SU-DHL-6 (cell line): Measurements from ENCODE around the gene C1orf198.

Source experiments
- H2AFZ ChIP-seq: fragments of 200-600 bp; sonication (generic); 2 replicates; pipeline ENCODE4 v1.6.1; 2014; ENCODE audit warnings: low read depth, mild to moderate bottlenecking, moderate library complexity, mixed read lengths, antibody characterized with exemption, low read length; ENCODE audit not compliant: severe bottlenecking
- H3F3A ChIP-seq: fragments of 200-600 bp; shearing (Covaris generic); 2 replicates; pipeline ENCODE4 v1.6.0; 2016; ENCODE audit warnings: antibody characterized with exemption, mild to moderate bottlenecking; ENCODE audit not compliant: insufficient read depth
- H3K27ac ChIP-seq: fragments of 200-600 bp; sonication (generic); 2 replicates; pipeline ENCODE4 v1.5.1; 2016; ENCODE audit warnings: low read depth, mild to moderate bottlenecking, low read length, moderate library complexity, mixed read lengths
- H3K27me3 ChIP-seq: fragments of 200-600 bp; sonication (generic), shearing (Covaris generic); 2 replicates; pipeline ENCODE4 v1.6.0; 2014; ENCODE audit warnings: mild to moderate bottlenecking, low read length
- H3K36me3 ChIP-seq: fragments of 200-600 bp; sonication (generic); 2 replicates; pipeline ENCODE4 v1.6.1; 2014; ENCODE audit warnings: mild to moderate bottlenecking, low read length, mixed read lengths
- H3K4me2 ChIP-seq: fragments of 300-600, 200-600 bp; shearing (Covaris generic), sonication (generic); 2 replicates; pipeline ENCODE4 v1.6.0; 2014; ENCODE audit warnings: low read length, low read depth, mild to moderate bottlenecking; ENCODE audit not compliant: poor library complexity, severe bottlenecking
- H3K4me3 ChIP-seq: fragments of 200-600 bp; sonication (generic); 2 replicates; pipeline ENCODE4 v1.5.1; 2014; ENCODE audit warnings: antibody characterized with exemption, low read length, mild to moderate bottlenecking, mixed read lengths; ENCODE audit not compliant: insufficient read depth, poor library complexity, severe bottlenecking
- H3K79me2 ChIP-seq: fragments of 200-600 bp; sonication (generic); 2 replicates; pipeline ENCODE4 v1.6.1; 2014; ENCODE audit warnings: mild to moderate bottlenecking, low read length, moderate library complexity; ENCODE audit not compliant: insufficient read depth
- H3K9ac ChIP-seq: fragments of 200-600 bp; sonication (generic); 2 replicates; pipeline ENCODE4 v1.7.0; 2014; ENCODE audit warnings: mild to moderate bottlenecking, low read length
- H3K9me2 ChIP-seq: fragments of 200-600 bp; sonication (generic); replicated peaks from 2 replicates; pipeline ENCODE4 v1.6.1; 2014; ENCODE audit warnings: low read length; ENCODE audit not compliant: insufficient read depth
- H3K9me3 ChIP-seq: fragments of 200-600 bp; sonication (generic); 2 replicates; pipeline ENCODE4 v1.6.1; 2014; ENCODE audit warnings: low read length, mixed read lengths; ENCODE audit not compliant: insufficient read depth
- H4K20me1 ChIP-seq: fragments of 200-600 bp; sonication (generic); 2 replicates; pipeline ENCODE4 v1.6.1; 2014; ENCODE audit warnings: low read depth, mild to moderate bottlenecking, antibody characterized with exemption, low read length, moderate library complexity, mixed read lengths
- EZH2phosphoT487 ChIP-seq: fragments of 200-600 bp; sonication (generic), shearing (Covaris generic); conservative IDR thresholded peaks from 2 replicates; pipeline ENCODE4 v1.6.1; 2018; ENCODE audit warnings: mild to moderate bottlenecking, antibody characterized with exemption, low read length, moderate library complexity, mixed read lengths
- TF ChIP-seq, protein P1 (sequence below): fragments of 200-600 bp; sonication (generic); IDR thresholded peaks from one replicate; pipeline ENCODE4 v1.5.1; 2017; ENCODE audit warnings: antibody characterized with exemption, mild to moderate bottlenecking, low read length, moderate library complexity; ENCODE audit not compliant: insufficient read depth, poor library complexity, severe bottlenecking

Gene C1orf198

DNA sequence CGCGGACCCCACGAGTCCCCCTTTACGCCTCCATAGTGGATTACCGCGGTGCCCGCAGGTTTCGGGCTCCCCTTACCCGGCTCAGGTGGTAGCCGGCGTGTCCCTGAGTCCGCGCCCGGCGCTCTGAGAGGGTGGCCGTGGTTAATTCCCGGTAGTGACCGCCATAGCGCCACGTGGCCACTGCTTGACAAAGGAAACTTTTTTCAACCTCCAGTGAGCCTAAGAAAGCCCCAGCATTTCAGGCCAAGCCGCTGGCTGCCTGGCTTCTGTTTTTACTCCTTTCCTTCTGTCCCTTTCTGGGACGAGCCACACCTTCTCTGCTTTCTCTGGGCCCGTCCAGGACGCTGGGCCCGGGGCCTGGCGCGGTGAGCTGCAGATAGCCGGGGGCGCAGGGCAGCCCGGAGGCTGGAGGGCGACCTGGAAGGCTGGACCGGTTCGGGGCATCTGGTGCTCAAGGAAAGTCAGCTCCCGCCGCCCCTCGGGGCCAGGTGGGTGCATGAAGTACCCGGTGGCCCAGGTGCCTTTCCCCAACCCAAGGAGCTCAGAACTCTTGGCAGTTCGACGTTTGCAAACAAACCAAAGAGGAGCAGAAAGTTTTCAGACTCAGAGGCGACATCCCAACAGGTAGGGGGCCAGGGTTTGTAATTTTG, 540 bp upstream of the C1orf198 start:
- H3K79me2 ChIP-seq: no peaks in the 10 kb centered on the region
- H3K27me3 ChIP-seq: no peaks in the 10 kb centered on the region
- peak overlapping the region; percentile 58 for H3K4me2 ChIP-seq
- TF ChIP-seq, protein P1, sequence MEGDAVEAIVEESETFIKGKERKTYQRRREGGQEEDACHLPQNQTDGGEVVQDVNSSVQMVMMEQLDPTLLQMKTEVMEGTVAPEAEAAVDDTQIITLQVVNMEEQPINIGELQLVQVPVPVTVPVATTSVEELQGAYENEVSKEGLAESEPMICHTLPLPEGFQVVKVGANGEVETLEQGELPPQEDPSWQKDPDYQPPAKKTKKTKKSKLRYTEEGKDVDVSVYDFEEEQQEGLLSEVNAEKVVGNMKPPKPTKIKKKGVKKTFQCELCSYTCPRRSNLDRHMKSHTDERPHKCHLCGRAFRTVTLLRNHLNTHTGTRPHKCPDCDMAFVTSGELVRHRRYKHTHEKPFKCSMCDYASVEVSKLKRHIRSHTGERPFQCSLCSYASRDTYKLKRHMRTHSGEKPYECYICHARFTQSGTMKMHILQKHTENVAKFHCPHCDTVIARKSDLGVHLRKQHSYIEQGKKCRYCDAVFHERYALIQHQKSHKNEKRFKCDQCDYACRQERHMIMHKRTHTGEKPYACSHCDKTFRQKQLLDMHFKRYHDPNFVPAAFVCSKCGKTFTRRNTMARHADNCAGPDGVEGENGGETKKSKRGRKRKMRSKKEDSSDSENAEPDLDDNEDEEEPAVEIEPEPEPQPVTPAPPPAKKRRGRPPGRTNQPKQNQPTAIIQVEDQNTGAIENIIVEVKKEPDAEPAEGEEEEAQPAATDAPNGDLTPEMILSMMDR: no peak
- no peak for TF ChIP-seq EZH2phosphoT487
- H3K27ac ChIP-seq: no peak overlapping the region
- no peaks in the 10 kb centered on the region for H4K20me1 ChIP-seq
- H3K4me3 ChIP-seq: peak overlapping the region; percentile 50
- H3K9ac ChIP-seq: peak overlapping the region; percentile 53; the same call in 1 of the 2 replicates
- H3F3A ChIP-seq: no peaks in the 10 kb centered on the region
- peak overlapping the region; percentile 98 for H2AFZ ChIP-seq
- no peaks in the 10 kb centered on the region for H3K36me3 ChIP-seq
- no peaks in the 10 kb centered on the region for H3K9me2 ChIP-seq
- H3K9me3 ChIP-seq: no peaks in the 10 kb centered on the region

GRCh38 chr1:230867101-230867902, 1.0 kb downstream of the C1orf198 start:
- Histone ChIP-seq H3K4me2 (peak overlapping the region; percentile 65), H3K9ac (peak overlapping the region; percentile 52; the same call in 1 of the 2 replicates), H3K27me3 (no peaks in the 10 kb centered on the region), H3F3A (no peaks in the 10 kb centered on the region), H3K36me3 (no peaks in the 10 kb centered on the region), H3K9me2 (no peaks in the 10 kb centered on the region), H4K20me1 (no peaks in the 10 kb centered on the region), H3K27ac (no peak overlapping the region), H3K79me2 (no peaks in the 10 kb centered on the region), H3K4me3 (no peak overlapping the region), H3K9me3 (no peaks in the 10 kb centered on the region), H2AFZ (no peak overlapping the region)
- TF ChIP-seq EZH2phosphoT487: no peak
- TF ChIP-seq, protein P1: no peak

- Histone ChIP-seq H3K27me3 (no peaks in the 10 kb centered on the region), H3K9me3 (no peaks in the 10 kb centered on the region), H3K27ac (no peak overlapping the region), H3F3A (no peaks in the 10 kb centered on the region), H3K9me2 (no peaks in the 10 kb centered on the region), H3K9ac (no peak overlapping the region), H4K20me1 (no peaks in the 10 kb centered on the region), H3K4me2 (no peak overlapping the region), H2AFZ (no peak overlapping the region), H3K79me2 (no peaks in the 10 kb centered on the region), H3K4me3 (no peak overlapping the region), H3K36me3 (no peaks in the 10 kb centered on the region)
- TF ChIP-seq, protein P1: no peak
- TF ChIP-seq EZH2phosphoT487: no peak
Measured at GRCh38 chr1:230866171-230867070, 1.9 kb downstream of the C1orf198 start.
